GM19035 (cell line): ENCODE measurements around the gene UPP1.
"Not testable (repeated sequence)": the region's sequence is repeated elsewhere in the genome, so short reads cannot be mapped to it uniquely, and the experiment has no call there.

Source experiments
- ATAC-seq: cut with Tn5 transposase; IDR thresholded peaks from one replicate; pipeline ENCODE4 v1.9.1; 2021; ENCODE audit not compliant: unreplicated experiment

Gene UPP1

GRCh38 chr7:48089046-48090003 lies at the start of gene UPP1:
UPP1 (plus strand) TSS chr7:48089265; CDS start chr7:48094784, 5,519 bp downstream.
- peak; percentile 57 for ATAC-seq

DNA sequence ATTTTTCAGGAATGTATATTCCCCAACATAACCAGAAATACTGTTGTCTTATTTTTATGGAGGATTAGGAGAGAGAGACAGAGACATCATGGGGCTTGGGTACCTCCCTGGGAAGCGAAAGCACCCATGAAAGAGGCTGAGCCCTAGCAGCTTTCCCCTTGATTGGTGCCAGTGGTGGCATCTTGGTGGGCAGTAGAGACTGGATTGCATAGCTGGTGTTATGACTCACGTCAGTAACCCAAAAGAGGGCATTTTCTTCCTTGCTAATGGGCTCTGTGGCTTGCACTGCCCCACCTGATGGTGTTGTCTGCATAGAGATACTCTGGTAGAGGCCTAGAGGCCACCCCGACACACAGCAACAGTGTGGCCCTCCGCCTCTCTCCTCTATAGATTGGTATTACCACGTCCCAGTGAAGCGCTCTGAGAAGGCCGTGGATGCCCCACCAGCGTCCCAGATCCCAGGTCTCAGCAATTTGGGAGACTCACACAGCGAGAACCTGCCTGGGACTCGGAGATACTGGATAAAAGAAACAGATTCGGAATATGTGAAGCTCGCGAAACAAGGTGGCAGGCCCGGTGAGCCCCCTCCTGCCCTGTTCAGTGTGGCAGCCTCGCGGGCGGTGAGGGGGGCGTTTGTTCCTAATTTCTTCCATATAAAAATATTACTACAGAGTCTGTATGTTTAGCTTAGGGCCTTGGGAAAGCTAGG lies 48.0 kb upstream of the UPP1 start:
- no peak for ATAC-seq

- no peak for ATAC-seq
Observed at GRCh38 chr7:48041653-48041970, 47.5 kb upstream of the UPP1 start.

GRCh38 chr7:48042216-48042615 lies 46.8 kb upstream of the UPP1 start:
- ATAC-seq = no peak

DNA sequence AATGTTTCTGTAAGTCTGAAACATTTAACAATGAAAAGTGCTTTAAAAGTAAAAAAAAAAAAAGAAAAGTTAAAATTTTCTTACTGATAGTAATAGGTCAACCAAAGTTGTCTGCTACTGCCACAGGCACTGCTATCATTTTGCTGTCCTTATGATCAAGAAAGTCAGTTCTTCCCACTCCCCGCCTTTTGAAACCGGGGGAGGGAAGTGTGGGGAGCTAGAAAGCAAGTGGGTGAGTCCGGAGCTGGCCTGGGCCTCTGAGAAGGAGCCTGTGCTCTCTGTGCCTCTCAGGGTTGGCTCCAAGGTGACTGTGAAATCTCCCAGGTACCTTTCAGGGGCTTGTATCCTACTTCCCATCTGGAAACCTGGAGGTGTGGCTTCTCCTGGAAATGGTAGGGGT lies 46.4 kb upstream of the UPP1 start:
- ATAC-seq = no peak

DNA sequence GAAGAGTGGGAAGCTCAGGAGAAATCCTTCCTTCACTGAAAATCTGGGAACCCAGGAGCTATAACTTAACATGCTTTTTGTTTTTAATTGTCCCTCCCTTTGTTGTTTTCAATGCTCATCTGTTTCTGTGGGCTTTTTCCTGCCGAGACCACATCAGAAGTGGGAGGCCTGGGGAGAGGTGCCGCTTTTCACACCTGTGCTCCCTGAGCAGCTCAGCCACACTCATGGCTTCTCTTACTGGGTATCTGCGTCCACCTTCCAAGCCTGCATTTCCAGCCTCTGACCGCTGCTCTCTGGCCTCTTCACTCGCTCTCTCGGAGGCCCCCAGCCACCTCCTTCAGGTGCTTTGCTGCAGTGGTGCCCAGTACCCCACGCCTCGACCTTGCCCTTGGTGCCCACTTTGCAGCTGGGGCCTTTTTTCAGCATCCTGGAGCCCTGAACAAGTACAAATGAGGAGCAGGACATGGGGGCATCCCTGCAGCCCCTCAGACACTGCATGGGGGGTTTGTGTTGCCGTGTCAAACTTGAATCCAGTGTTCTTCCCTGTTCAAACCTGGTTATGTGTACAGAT lies 43.8 kb upstream of the UPP1 start:
- ATAC-seq = no peak

DNA sequence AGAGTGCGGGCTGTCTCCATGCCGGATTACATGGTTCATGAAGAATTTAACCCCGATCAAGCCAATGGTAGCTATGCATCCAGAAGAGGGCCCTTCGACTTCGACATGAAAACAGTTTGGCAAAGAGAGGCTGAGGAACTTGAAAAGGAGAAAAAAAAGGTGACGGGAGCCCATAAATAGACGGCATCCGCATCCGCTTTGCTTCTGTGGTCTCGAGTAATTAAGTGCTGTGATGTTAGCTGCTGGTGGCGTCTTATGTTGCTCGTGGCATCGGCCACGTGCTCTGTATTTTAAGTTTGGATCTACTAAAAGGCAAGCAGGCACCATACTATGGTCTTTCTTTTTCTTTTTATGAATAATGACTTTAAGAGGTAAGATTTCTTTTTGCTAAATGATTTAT lies 42.6 kb upstream of the UPP1 start:
- no peak for ATAC-seq

DNA sequence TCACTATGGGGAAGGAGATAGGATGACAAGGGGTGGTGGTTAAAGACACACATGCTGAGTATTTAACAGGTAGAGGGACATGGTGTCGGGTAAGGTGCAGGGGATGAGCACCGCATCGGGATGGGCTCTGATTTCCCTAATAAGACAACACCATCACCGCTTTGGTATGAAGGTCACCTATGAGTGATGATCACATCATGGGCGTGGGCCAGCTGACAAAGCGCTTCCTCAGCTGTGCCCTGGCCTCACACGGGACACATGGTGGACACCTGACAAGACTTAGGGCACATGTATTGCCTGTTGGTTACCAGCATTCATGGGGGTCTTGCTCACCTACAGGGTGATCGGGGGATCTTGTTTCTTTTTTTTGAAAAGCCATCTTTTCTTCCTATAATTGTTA lies 41.0 kb upstream of the UPP1 start:
- no peak for ATAC-seq

GRCh38 chr7:48049850-48050249 lies 39.2 kb upstream of the UPP1 start:
- ATAC-seq = no peak

GRCh38 chr7:48052748-48053147 lies 36.3 kb upstream of the UPP1 start:
- ATAC-seq = no peak

- no peak for ATAC-seq
Observed at GRCh38 chr7:48053736-48054135, 35.3 kb upstream of the UPP1 start.

DNA sequence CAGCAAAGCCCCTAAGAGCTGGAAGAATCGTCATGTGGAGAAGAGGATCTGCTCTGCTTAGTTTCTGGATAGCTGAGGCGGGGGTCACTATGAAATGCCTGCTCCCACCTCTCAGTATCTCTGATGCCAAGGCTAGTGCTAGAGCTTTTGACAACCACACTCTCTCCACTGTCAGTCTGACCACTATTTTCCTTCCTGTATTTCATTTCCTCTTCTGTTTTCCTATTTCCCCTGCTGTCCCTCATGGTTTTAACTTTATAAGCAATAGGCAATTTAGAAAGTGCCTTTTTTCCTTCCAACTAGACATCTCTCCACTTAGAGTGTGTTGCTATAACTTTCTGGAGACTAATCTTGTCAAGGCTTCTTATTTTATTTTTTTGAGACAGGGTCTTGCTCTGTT lies 30.1 kb upstream of the UPP1 start:
- no peak for ATAC-seq

DNA sequence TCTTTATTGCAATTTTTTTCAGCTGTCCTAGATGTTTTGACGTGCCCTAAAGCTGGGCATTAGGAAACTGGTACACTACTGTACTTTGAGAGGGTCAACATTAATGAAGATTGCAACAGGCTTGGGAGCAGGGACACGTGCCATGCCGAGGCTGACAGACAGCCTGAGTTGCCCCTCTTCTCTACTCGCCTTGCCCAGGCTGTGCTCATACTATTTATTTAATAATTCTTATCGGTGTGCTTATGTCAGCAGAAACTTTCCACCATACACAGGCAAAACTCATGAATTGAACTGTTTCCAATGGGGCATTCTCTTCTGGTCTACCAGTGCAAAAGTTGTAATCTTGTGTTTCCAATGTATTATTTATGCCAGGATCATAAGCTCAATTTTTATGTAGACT lies 29.4 kb upstream of the UPP1 start:
- ATAC-seq = no peak

DNA sequence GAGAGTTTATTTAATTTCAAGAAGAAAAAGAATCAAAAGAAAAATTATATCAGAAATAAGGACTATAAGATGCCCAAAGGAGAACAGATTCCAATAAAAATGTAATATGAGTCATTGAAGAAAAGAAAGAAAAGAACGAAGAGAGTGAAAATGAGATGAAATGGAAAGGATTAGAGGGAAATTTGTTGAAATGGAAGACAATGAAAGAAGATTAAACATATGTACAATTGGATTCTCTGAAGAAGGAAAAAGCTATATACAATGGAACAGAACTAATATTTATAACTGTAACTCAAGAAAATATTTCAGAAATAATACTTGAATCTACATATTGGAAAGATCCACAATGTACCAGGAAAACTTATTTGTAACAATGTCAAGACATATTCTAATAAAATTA lies 25.1 kb upstream of the UPP1 start:
- no peak for ATAC-seq

DNA sequence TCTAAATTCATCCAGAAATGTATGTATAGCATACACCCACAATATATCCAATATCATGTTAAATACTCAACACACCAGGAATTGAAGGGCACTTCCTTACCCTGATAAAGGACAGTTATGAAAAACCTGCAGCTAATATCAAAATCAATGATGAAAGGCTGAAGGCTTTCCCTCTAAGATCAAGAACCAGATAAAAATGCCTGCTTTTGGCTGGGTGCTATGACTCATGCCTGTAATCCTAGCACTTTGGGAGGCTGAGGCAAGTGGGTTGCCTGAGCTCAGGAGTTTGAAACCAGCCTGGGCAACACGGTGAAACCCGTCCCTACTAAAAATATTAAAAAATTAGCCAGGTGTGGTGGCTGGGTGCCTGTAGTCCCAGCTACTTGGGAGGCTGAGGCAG lies 21.6 kb upstream of the UPP1 start:
- no peak for ATAC-seq

- no peak for ATAC-seq
Observed at GRCh38 chr7:48074204-48074654, 14.8 kb upstream of the UPP1 start.

DNA sequence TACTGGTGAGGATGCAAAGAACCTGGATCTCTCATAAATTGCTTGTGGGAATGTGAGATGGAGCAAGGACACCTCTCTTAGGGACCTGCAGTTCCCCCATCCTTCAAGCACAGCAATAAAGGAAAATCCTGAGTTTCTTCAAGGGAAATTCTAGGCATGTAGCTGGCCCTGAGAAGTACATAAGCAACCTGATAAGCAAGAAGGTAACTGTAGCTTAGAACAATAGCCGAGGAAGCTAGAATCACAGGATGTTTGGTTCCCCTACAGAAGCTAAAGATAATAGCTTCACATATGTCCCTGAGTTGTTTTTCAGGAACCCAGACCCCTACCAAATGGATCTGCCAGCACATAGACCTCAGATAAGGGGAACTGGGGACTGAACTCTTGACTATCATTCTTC lies 11.6 kb upstream of the UPP1 start:
- ATAC-seq = no peak

DNA sequence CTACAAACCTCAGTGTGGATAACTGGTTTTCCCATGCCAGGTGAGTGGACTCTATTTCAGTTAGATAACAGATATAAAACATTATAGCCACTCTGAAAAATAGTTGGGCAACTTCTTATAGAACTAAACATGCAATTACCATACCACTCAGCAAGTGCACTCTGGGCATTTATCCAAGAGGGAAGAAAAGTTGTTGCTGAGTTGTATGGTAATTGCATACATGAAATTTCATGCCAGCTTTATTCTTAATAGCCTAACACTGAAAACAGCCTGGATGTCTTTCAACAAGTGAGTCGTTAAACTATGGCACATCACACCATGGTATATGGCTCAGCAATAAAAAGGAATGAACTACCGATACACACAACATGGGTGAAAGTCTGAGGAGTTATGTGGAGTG lies 10.6 kb upstream of the UPP1 start:
- ATAC-seq = no peak

GRCh38 chr7:48082378-48082777 lies 6.7 kb upstream of the UPP1 start:
- not testable (repeated sequence) for ATAC-seq

- ATAC-seq = no peak
Observed at GRCh38 chr7:48083114-48083830, 5.8 kb upstream of the UPP1 start.

- ATAC-seq = peak; percentile 61
Observed at GRCh38 chr7:48084727-48085432, 4.2 kb upstream of the UPP1 start.
